HepG2 (cell line): ENCODE measurements around the gene IL1B. TPM values are rescaled to one million over a fixed set of nuclear protein-coding genes. Genes with fewer than 3 reads are reported as not detected.

ENCODE experiments used
- ATF7-NPFF ChIP-seq: sonication (generic); formaldehyde crosslinking; IDR thresholded peaks from 2 replicates; pipeline ENCODE4 v1.8.1; 2023; ENCODE audit warnings: mild to moderate bottlenecking, low read depth, missing genetic modification reagents, moderate library complexity
- BORCS8-MEF2B ChIP-seq: sonication (generic); formaldehyde crosslinking; IDR thresholded peaks from 2 replicates; pipeline ENCODE4 v1.8.0; 2022; ENCODE audit warnings: mild to moderate bottlenecking, missing genetic modification reagents
- BRCA1 ChIP-seq: sonication (generic); formaldehyde crosslinking; IDR thresholded peaks from 2 replicates; pipeline ENCODE4 v1.4.0; 2020; ENCODE audit warnings: missing genetic modification reagents
- FOXA1 ChIP-seq, 2 experiments: fragments of 450-650 bp in 1 of 2; sonication (generic) in 1 of 2; formaldehyde crosslinking in 1 of 2; IDR thresholded peaks; 2 replicates each; pipeline versions ENCODE4 v1.4.0 to v1.6.1; 2016 to 2020; ENCODE audit warnings: missing genetic modification reagents in 1 of 2
- GABPA ChIP-seq, 2 experiments: IDR thresholded peaks; 2 replicates each; pipeline ENCODE4 v1.6.1; 2011 to 2016; ENCODE audit warnings: low read depth in 2 of 2, low read length in 1 of 2, missing biosample characterization in 1 of 2, missing genetic modification characterization in 1 of 2
- SAP130 ChIP-seq: IDR thresholded peaks from 2 replicates; pipeline ENCODE4 v1.6.1; 2016; ENCODE audit warnings: low read depth
- SMARCE1 ChIP-seq: fragments of 450-650 bp; IDR thresholded peaks from 2 replicates; pipeline ENCODE4 v1.6.1; 2017; ENCODE audit warnings: borderline replicate concordance
- SOX13 ChIP-seq, 3 experiments: fragments of 450-650 bp in 1 of 3; sonication (generic) in 1 of 3; formaldehyde crosslinking in 1 of 3; IDR thresholded peaks in 2 of 3; conservative IDR thresholded peaks in 1 of 3; 2 replicates each; pipeline versions ENCODE4 v1.5.0 to v1.6.1; 2016 to 2020; ENCODE audit warnings: antibody characterized with exemption in 1 of 3, mild to moderate bottlenecking in 1 of 3, missing compliant biosample characterization in 1 of 3, missing genetic modification reagents in 1 of 3, moderate library complexity in 1 of 3
- TBP ChIP-seq: sonication (generic); formaldehyde crosslinking; IDR thresholded peaks from 2 replicates; pipeline ENCODE4 v1.5.0; 2020; ENCODE audit warnings: missing genetic modification reagents
- ZBTB8A ChIP-seq: sonication (generic); formaldehyde crosslinking; IDR thresholded peaks from 2 replicates; pipeline ENCODE4 v1.4.0; 2020; ENCODE audit warnings: mild to moderate bottlenecking, low read depth, missing genetic modification reagents, borderline replicate concordance
- ZMYM2 ChIP-seq: sonication (generic); formaldehyde crosslinking; IDR thresholded peaks from 2 replicates; pipeline ENCODE4 v1.8.0; 2022; ENCODE audit warnings: mild to moderate bottlenecking, missing genetic modification reagents
- ZNF20 ChIP-seq: sonication (generic); formaldehyde crosslinking; IDR thresholded peaks from 2 replicates; pipeline ENCODE4 v1.4.0; 2020; ENCODE audit warnings: mild to moderate bottlenecking, moderate library complexity, missing genetic modification reagents
- ZNF296 ChIP-seq: sonication (generic); formaldehyde crosslinking; conservative IDR thresholded peaks from 2 replicates; pipeline ENCODE4 v1.5.0; 2020; ENCODE audit warnings: mild to moderate bottlenecking, missing genetic modification reagents
- ZNF30 ChIP-seq: sonication (generic); formaldehyde crosslinking; IDR thresholded peaks from 2 replicates; pipeline ENCODE4 v1.5.0; 2020; ENCODE audit warnings: mild to moderate bottlenecking, missing genetic modification reagents
- ZNF350 ChIP-seq: sonication (generic); formaldehyde crosslinking; IDR thresholded peaks from 2 replicates; pipeline ENCODE4 v1.4.0; 2020; ENCODE audit warnings: mild to moderate bottlenecking, low read depth, missing genetic modification reagents, borderline replicate concordance
- ZNF563 ChIP-seq: sonication (generic); formaldehyde crosslinking; IDR thresholded peaks from 2 replicates; pipeline ENCODE4 v1.8.0; 2022; ENCODE audit warnings: mild to moderate bottlenecking, moderate library complexity, missing genetic modification reagents
- ZNF605 ChIP-seq: sonication (generic); formaldehyde crosslinking; IDR thresholded peaks from 2 replicates; pipeline ENCODE4 v1.8.0; 2022; ENCODE audit warnings: mild to moderate bottlenecking, missing genetic modification reagents
- ZNF747 ChIP-seq: sonication (generic); formaldehyde crosslinking; IDR thresholded peaks from 2 replicates; pipeline ENCODE4 v1.8.1; 2023; ENCODE audit warnings: missing genetic modification reagents, mild to moderate bottlenecking, borderline replicate concordance
- polyA plus RNA-seq, 8 experiments: library from polyadenylated mRNA; depleted of rRNA in 3 of 8; stranded (reverse) in 7 of 8; unstranded in 1 of 8; fragments of >200 nt; fragmentation: Illumina TruSeq in 4 of 8; extraction: Trizol in 4 of 8; gene quantifications; 2 replicates each; pipeline versions ENCODE4 v1.2.1 to v1.2.3, GENCODE V29; 2011 to 2016; ENCODE audit warnings: low read depth in 4 of 8, missing spikeins in 1 of 8, mixed read lengths in 1 of 8; ENCODE audit not compliant: insufficient read depth in 1 of 8
- total RNA-seq, 5 experiments: library from RNA; depleted of rRNA; stranded (reverse); fragments of >200 nt; fragmentation: Illumina TruSeq; extraction: Trizol; gene quantifications; 2 replicates each; pipeline ENCODE4 v1.2.3, GENCODE V29; 2016; ENCODE audit warnings: low read depth in 1 of 5
- TF ChIP-seq, protein P1 (sequence below): sonication (generic); formaldehyde crosslinking; IDR thresholded peaks from 2 replicates; pipeline ENCODE4 v1.8.1; 2023; ENCODE audit warnings: missing genetic modification reagents, inconsistent platforms, borderline replicate concordance
- TF ChIP-seq, protein P2 (sequence below): sonication (generic); formaldehyde crosslinking; IDR thresholded peaks from 2 replicates; pipeline ENCODE4 v1.5.1; 2020; ENCODE audit warnings: mild to moderate bottlenecking, missing genetic modification reagents, borderline replicate concordance
- TF ChIP-seq, protein P3 (sequence below): sonication (generic); formaldehyde crosslinking; IDR thresholded peaks from 2 replicates; pipeline ENCODE4 v1.4.0; 2020; ENCODE audit warnings: missing genetic modification reagents

The IL1B gene
- total and polyA plus RNA-seq, 2 of the 13 experiments (the other 11 are each of a cell fraction or from before 2014, with no cell fraction given) = 0.18 TPM; not detected in 1

DNA sequence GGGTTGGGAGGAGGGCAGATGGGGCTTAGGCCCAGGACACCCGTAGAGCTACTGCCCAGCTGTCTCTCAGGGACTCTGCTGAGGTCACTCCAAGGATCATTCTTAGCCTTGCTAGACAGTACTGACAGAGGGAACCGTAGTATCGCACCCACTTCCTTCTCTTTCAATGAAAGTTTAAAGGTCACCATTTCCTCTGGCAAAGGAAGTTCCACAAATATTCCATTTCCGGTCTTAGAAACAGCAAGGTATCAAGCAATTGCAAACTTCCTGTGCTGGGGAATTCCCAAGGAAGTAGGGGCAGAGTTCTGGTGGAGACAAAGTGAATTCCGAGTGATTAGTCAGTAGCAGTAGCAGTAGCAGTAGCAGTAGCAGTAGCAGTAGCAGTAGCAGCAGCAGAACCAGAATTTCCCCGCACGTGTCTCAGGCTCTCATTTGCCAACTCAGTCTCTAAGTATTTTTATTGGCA, 24.7 kb downstream of the IL1B start (continued):
- TF ChIP-seq ZNF350 (CRISPR knock-in tag) (no peak), BRCA1 (CRISPR knock-in tag) (no peak), SAP130 (CRISPR knock-in tag) (0 out of 2 replicates have a peak, but pooled peaks have one; percentile 13), ZMYM2 (CRISPR knock-in tag) (0 out of 2 replicates have a peak, but pooled peaks have one; percentile 22), FOXA1 (IDR thresholded peaks at IDR 0.05) (no peak), FOXA1 (CRISPR knock-in tag; IDR thresholded peaks at IDR 0.05) (no peak), ZNF20 (CRISPR knock-in tag) (no peak), TBP (no peak), ZNF296 (no peak), ZNF605 (CRISPR knock-in tag) (no peak; the same call in 1 of the 2 replicates), ZBTB8A (no peak), ATF7-NPFF (no peak), SMARCE1 (no peak), SOX13 (IDR thresholded peaks at IDR 0.05) (no peak), SOX13 (CRISPR knock-in tag; conservative IDR thresholded peaks at IDR 0.05 in 1 of 2, IDR thresholded peaks at IDR 0.05 in 1 of 2) (no peak), ZNF30 (CRISPR knock-in tag) (no peak), ZNF563 (no peak), GABPA (IDR thresholded peaks at IDR 0.05; ENCODE audit: low read depth, low read length) (peak; percentile 26; the same call in 1 of the 2 replicates), GABPA (CRISPR knock-in tag; IDR thresholded peaks at IDR 0.05; ENCODE audit: low read depth) (peak; percentile 88), BORCS8-MEF2B (CRISPR knock-in tag) (no peak), ZNF747 (CRISPR knock-in tag) (0 out of 2 replicates have a peak, but pooled peaks have one; percentile 36)
- TF ChIP-seq, protein P1, sequence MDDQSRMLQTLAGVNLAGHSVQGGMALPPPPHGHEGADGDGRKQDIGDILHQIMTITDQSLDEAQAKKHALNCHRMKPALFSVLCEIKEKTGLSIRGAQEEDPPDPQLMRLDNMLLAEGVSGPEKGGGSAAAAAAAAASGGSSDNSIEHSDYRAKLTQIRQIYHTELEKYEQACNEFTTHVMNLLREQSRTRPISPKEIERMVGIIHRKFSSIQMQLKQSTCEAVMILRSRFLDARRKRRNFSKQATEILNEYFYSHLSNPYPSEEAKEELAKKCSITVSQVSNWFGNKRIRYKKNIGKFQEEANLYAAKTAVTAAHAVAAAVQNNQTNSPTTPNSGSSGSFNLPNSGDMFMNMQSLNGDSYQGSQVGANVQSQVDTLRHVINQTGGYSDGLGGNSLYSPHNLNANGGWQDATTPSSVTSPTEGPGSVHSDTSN (CRISPR knock-in tag) = no peak
- TF ChIP-seq, protein P2, sequence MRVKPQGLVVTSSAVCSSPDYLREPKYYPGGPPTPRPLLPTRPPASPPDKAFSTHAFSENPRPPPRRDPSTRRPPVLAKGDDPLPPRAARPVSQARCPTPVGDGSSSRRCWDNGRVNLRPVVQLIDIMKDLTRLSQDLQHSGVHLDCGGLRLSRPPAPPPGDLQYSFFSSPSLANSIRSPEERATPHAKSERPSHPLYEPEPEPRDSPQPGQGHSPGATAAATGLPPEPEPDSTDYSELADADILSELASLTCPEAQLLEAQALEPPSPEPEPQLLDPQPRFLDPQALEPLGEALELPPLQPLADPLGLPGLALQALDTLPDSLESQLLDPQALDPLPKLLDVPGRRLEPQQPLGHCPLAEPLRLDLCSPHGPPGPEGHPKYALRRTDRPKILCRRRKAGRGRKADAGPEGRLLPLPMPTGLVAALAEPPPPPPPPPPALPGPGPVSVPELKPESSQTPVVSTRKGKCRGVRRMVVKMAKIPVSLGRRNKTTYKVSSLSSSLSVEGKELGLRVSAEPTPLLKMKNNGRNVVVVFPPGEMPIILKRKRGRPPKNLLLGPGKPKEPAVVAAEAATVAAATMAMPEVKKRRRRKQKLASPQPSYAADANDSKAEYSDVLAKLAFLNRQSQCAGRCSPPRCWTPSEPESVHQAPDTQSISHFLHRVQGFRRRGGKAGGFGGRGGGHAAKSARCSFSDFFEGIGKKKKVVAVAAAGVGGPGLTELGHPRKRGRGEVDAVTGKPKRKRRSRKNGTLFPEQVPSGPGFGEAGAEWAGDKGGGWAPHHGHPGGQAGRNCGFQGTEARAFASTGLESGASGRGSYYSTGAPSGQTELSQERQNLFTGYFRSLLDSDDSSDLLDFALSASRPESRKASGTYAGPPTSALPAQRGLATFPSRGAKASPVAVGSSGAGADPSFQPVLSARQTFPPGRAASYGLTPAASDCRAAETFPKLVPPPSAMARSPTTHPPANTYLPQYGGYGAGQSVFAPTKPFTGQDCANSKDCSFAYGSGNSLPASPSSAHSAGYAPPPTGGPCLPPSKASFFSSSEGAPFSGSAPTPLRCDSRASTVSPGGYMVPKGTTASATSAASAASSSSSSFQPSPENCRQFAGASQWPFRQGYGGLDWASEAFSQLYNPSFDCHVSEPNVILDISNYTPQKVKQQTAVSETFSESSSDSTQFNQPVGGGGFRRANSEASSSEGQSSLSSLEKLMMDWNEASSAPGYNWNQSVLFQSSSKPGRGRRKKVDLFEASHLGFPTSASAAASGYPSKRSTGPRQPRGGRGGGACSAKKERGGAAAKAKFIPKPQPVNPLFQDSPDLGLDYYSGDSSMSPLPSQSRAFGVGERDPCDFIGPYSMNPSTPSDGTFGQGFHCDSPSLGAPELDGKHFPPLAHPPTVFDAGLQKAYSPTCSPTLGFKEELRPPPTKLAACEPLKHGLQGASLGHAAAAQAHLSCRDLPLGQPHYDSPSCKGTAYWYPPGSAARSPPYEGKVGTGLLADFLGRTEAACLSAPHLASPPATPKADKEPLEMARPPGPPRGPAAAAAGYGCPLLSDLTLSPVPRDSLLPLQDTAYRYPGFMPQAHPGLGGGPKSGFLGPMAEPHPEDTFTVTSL = no peak
- TF ChIP-seq, protein P3, sequence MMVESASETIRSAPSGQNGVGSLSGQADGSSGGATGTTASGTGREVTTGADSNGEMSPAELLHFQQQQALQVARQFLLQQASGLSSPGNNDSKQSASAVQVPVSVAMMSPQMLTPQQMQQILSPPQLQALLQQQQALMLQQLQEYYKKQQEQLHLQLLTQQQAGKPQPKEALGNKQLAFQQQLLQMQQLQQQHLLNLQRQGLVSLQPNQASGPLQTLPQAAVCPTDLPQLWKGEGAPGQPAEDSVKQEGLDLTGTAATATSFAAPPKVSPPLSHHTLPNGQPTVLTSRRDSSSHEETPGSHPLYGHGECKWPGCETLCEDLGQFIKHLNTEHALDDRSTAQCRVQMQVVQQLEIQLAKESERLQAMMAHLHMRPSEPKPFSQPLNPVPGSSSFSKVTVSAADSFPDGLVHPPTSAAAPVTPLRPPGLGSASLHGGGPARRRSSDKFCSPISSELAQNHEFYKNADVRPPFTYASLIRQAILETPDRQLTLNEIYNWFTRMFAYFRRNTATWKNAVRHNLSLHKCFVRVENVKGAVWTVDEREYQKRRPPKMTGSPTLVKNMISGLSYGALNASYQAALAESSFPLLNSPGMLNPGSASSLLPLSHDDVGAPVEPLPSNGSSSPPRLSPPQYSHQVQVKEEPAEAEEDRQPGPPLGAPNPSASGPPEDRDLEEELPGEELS (CRISPR knock-in tag) = no peak
